DND-41 (cell line): ENCODE data around the gene RGR.

Experiments
- ATAC-seq: fragments of 200-7000 bp; cut with Tn5 transposase; 3 replicates; pipeline ENCODE4 v1.9.1; 2021; ENCODE audit warnings: low read depth; ENCODE audit not compliant: insufficient read depth
- DNase-seq: peaks from one replicate; pipeline ENCODE4 v3.0.0-alpha.2; 2020
- H2AFZ ChIP-seq: 2 replicates; pipeline ENCODE4 v1.6.0; 2012; ENCODE audit warnings: low read depth, low read length
- H3K27ac ChIP-seq: 2 replicates; pipeline ENCODE4 v1.5.1; 2012; ENCODE audit warnings: low read length, inconsistent platforms
- H3K27me3 ChIP-seq: fragments of 200-600 bp; sonication (generic); 2 replicates; pipeline ENCODE4 v1.6.0; 2012; ENCODE audit warnings: low read length, mild to moderate bottlenecking, inconsistent platforms; ENCODE audit not compliant: insufficient read depth, poor library complexity
- H3K36me3 ChIP-seq: 2 replicates; pipeline ENCODE4 v1.5.1; 2012; ENCODE audit warnings: low read length, inconsistent platforms; ENCODE audit not compliant: insufficient read depth
- H3K4me1 ChIP-seq: 2 replicates; pipeline ENCODE4 v1.5.1; 2012; ENCODE audit warnings: mild to moderate bottlenecking, low read length; ENCODE audit not compliant: insufficient read depth
- H3K4me2 ChIP-seq: 2 replicates; pipeline ENCODE4 v1.6.0; 2012; ENCODE audit warnings: mild to moderate bottlenecking, moderate library complexity, low read length, inconsistent platforms; ENCODE audit not compliant: insufficient read depth
- H3K4me3 ChIP-seq, 2 experiments: fragments of 200-600 bp in 1 of 2; shearing (Covaris generic) in 1 of 2; 2 replicates each; pipeline ENCODE4 v1.5.1; 2012 to 2016; ENCODE audit warnings: inconsistent platforms in 2 of 2, low read length in 2 of 2, mild to moderate bottlenecking in 2 of 2, low read depth in 1 of 2, moderate library complexity in 1 of 2
- H3K79me2 ChIP-seq: 2 replicates; pipeline ENCODE4 v1.6.0; 2012; ENCODE audit warnings: low read length, inconsistent platforms; ENCODE audit not compliant: insufficient read depth
- H3K9ac ChIP-seq: 2 replicates; pipeline ENCODE4 v1.6.0; 2012; ENCODE audit warnings: low read depth, mild to moderate bottlenecking, inconsistent platforms, low read length, moderate library complexity
- H3K9me3 ChIP-seq: 2 replicates; pipeline ENCODE4 v1.5.1; 2012; ENCODE audit warnings: low read length, moderate library complexity, mild to moderate bottlenecking, inconsistent platforms; ENCODE audit not compliant: insufficient read depth, severe bottlenecking
- H4K20me1 ChIP-seq: 2 replicates; pipeline ENCODE4 v1.6.0; 2012; ENCODE audit warnings: low read length; ENCODE audit not compliant: insufficient read depth
- EZH2 ChIP-seq: IDR thresholded peaks from 3 replicates; pipeline ENCODE4 v1.6.1; 2012; ENCODE audit warnings: borderline replicate concordance, low read depth, mild to moderate bottlenecking, moderate library complexity, low read length, inconsistent platforms; ENCODE audit not compliant: severe bottlenecking
- TF ChIP-seq, protein P1 (sequence below): IDR thresholded peaks from 2 replicates; pipeline ENCODE4 v1.5.1; 2012; ENCODE audit warnings: borderline replicate concordance, low read length, moderate library complexity, mild to moderate bottlenecking; ENCODE audit not compliant: poor library complexity, severe bottlenecking; ENCODE audit errors: extremely low read depth

RGR gene

GRCh38 chr10:84214612-84215235 is 30.1 kb upstream of the RGR start:
- H3K9me3 ChIP-seq = no peaks in the 10 kb centered on the region
- no peak overlapping the region for H3K4me3 ChIP-seq
- H3K79me2 ChIP-seq = no peaks in the 10 kb centered on the region
- no peak overlapping the region for H3K4me2 ChIP-seq
- H3K27me3 ChIP-seq = no peaks in the 10 kb centered on the region
- DNase-seq (peak; percentile 46), ATAC-seq (peak; percentile 76)
- TF ChIP-seq, protein P1, sequence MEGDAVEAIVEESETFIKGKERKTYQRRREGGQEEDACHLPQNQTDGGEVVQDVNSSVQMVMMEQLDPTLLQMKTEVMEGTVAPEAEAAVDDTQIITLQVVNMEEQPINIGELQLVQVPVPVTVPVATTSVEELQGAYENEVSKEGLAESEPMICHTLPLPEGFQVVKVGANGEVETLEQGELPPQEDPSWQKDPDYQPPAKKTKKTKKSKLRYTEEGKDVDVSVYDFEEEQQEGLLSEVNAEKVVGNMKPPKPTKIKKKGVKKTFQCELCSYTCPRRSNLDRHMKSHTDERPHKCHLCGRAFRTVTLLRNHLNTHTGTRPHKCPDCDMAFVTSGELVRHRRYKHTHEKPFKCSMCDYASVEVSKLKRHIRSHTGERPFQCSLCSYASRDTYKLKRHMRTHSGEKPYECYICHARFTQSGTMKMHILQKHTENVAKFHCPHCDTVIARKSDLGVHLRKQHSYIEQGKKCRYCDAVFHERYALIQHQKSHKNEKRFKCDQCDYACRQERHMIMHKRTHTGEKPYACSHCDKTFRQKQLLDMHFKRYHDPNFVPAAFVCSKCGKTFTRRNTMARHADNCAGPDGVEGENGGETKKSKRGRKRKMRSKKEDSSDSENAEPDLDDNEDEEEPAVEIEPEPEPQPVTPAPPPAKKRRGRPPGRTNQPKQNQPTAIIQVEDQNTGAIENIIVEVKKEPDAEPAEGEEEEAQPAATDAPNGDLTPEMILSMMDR = peak; percentile 75
- no peak for TF ChIP-seq EZH2
- H3K9ac ChIP-seq = no peak overlapping the region
- H3K36me3 ChIP-seq = no peaks in the 10 kb centered on the region
- no peaks in the 10 kb centered on the region for H4K20me1 ChIP-seq
- no peak overlapping the region for H3K27ac ChIP-seq
- no peaks in the 10 kb centered on the region for H3K4me1 ChIP-seq
- H2AFZ ChIP-seq = no peak overlapping the region

DNA sequence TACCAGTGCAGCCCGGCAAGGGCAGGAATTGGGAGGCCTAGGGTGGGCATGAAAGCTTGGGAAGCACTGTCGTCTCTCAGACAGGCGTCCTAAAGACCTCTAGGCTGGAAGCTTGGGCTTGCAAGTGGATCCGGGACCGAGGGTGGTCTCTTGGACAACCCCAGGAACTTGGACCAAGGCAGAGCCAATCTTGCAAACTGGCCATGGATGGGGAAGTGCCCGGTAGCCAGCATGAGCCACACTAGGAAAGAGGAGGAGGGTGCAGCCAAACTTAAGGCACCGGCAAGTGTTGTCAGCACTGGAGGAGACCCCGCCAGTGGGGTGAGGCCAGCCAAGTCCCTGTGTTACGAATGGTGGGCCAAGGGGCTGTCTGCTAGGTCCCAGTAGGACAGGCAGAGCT is 28.0 kb upstream of the RGR start:
- no peak overlapping the region for H3K27ac ChIP-seq
- H3K36me3 ChIP-seq = no peaks in the 10 kb centered on the region
- ATAC-seq (no peak), DNase-seq (no peak)
- H3K4me1 ChIP-seq = no peaks in the 10 kb centered on the region
- no peaks in the 10 kb centered on the region for H3K9me3 ChIP-seq
- H3K4me3 ChIP-seq = no peak overlapping the region
- H4K20me1 ChIP-seq = no peaks in the 10 kb centered on the region
- H2AFZ ChIP-seq = no peak overlapping the region
- no peaks in the 10 kb centered on the region for H3K79me2 ChIP-seq
- H3K27me3 ChIP-seq = no peaks in the 10 kb centered on the region
- TF ChIP-seq, protein P1 = no peak
- no peak for TF ChIP-seq EZH2
- no peak overlapping the region for H3K9ac ChIP-seq
- H3K4me2 ChIP-seq = no peak overlapping the region

GRCh38 chr10:84217746-84218145 is 27.1 kb upstream of the RGR start:
- H3K4me2 ChIP-seq = no peak overlapping the region
- no peaks in the 10 kb centered on the region for H3K4me1 ChIP-seq
- H3K36me3 ChIP-seq = no peaks in the 10 kb centered on the region
- H3K4me3 ChIP-seq = no peak overlapping the region
- no peaks in the 10 kb centered on the region for H4K20me1 ChIP-seq
- no peaks in the 10 kb centered on the region for H3K27me3 ChIP-seq
- H3K9ac ChIP-seq = no peak overlapping the region
- H3K9me3 ChIP-seq = no peaks in the 10 kb centered on the region
- no peak for TF ChIP-seq EZH2
- TF ChIP-seq, protein P1 = no peak
- ATAC-seq (no peak), DNase-seq (no peak)
- no peak overlapping the region for H3K27ac ChIP-seq
- H3K79me2 ChIP-seq = no peaks in the 10 kb centered on the region
- H2AFZ ChIP-seq = no peak overlapping the region
